Panc1 (cell line): Measurements from ENCODE around the gene ADAMTS6. TPM values are rescaled to one million over a fixed set of nuclear protein-coding genes. Genes with fewer than 3 reads are reported as not detected.

Source experiments
- ATAC-seq: fragments of 200-7000 bp; cut with Tn5 transposase; 2 replicates; pipeline ENCODE4 v1.9.1; 2020; ENCODE audit warnings: mild to moderate bottlenecking, moderate library complexity
- BruUV-seq: library from RNA; stranded (reverse); fragments of 400-500 nt; replicated peaks from 2 replicates; lab custom pipeline; 2021; lab: Mats Ljungman, UMichigan
- CTCF ChIA-PET: fragments of 300-600 bp; sonication (Branson Sonifier 250); formaldehyde crosslinking; loops from one replicate; lab custom pipeline; 2022; ENCODE audit warnings: antibody characterized with exemption; lab: Charles Lee
- POLR2A ChIA-PET: fragments of 300-600 bp; sonication (Branson Sonifier 250); formaldehyde crosslinking; loops from one replicate; lab custom pipeline; 2022; ENCODE audit warnings: antibody characterized with exemption; lab: Charles Lee
- DNase-seq: peaks from one replicate; pipeline ENCODE4 v3.0.0-alpha.2; 2010; ENCODE audit warnings: low read depth, low spot score
- H3K27ac ChIP-seq: 2 replicates; pipeline ENCODE4 v1.5.1; 2011; ENCODE audit warnings: mild to moderate bottlenecking, low read length, inconsistent platforms
- H3K27me3 ChIP-seq: fragments of 200-500 bp; sonication (Bioruptor generic); 2 replicates; pipeline ENCODE4 v1.6.0; 2014; ENCODE audit warnings: low read length, inconsistent platforms; ENCODE audit not compliant: control insufficient read depth, insufficient read depth
- H3K36me3 ChIP-seq: fragments of 200-500 bp; sonication (Bioruptor generic); 2 replicates; pipeline ENCODE4 v1.5.1; 2014; ENCODE audit warnings: inconsistent platforms, mild to moderate bottlenecking, low read length, moderate library complexity; ENCODE audit not compliant: control insufficient read depth, insufficient read depth
- H3K4me1 ChIP-seq: 2 replicates; pipeline ENCODE4 v1.5.1; 2011; ENCODE audit warnings: inconsistent platforms, mild to moderate bottlenecking, low read length, moderate library complexity; ENCODE audit not compliant: control insufficient read depth, insufficient read depth
- H3K4me3 ChIP-seq, 2 experiments: 2 replicates each; pipeline ENCODE4 v1.5.1; 2011 to 2012; ENCODE audit warnings: low read depth in 2 of 2, low read length in 2 of 2, mild to moderate bottlenecking in 2 of 2, inconsistent platforms in 1 of 2, moderate library complexity in 1 of 2
- H3K9me3 ChIP-seq: fragments of 200-500 bp; sonication (Bioruptor generic); 2 replicates; pipeline ENCODE4 v1.5.1; 2014; ENCODE audit warnings: low read depth, mild to moderate bottlenecking, inconsistent platforms, low read length, moderate library complexity; ENCODE audit not compliant: control insufficient read depth, insufficient read depth
- POLR2AphosphoS5 ChIP-seq: IDR thresholded peaks from 2 replicates; pipeline ENCODE4 v1.6.1; 2012; ENCODE audit warnings: mild to moderate bottlenecking, low read depth, low read length, moderate library complexity
- SIN3A ChIP-seq: IDR thresholded peaks from 2 replicates; pipeline ENCODE4 v1.6.1; 2012; ENCODE audit warnings: low read depth, mild to moderate bottlenecking, low read length, moderate library complexity, borderline replicate concordance; ENCODE audit not compliant: insufficient read depth
- TCF7L2 ChIP-seq: IDR thresholded peaks from 2 replicates; pipeline ENCODE4 v1.6.1; 2011; ENCODE audit warnings: mild to moderate bottlenecking, low read depth, low read length, inconsistent platforms
- in situ Hi-C: cut with HindIII; loops from 2 replicates; pipeline ENCODE4 v1.10.0; 2016; ENCODE audit warnings: low sequenced_read_pairs, low pct_unique_long_range_greater_than_20kb
- intact Hi-C: fragments of 100-400 bp; cut with micrococcal nuclease; formaldehyde crosslinking; loops from one replicate; pipeline ENCODE4 v1.10.0; 2022; ENCODE audit not compliant: unreplicated experiment
- total RNA-seq: library from RNA; stranded (reverse); gene quantifications from one replicate; pipeline ENCODE4 v1.2.1, GENCODE V29; 2021; ENCODE audit not compliant: unreplicated experiment
- TF ChIP-seq, protein P1 (sequence below), 2 experiments: IDR thresholded peaks; 2 replicates each; pipeline ENCODE4 v1.6.1; 2011 to 2012; ENCODE audit warnings: low read depth in 2 of 2, control low read depth in 1 of 2, low read length in 1 of 2, mild to moderate bottlenecking in 1 of 2, moderate library complexity in 1 of 2; ENCODE audit not compliant: insufficient read depth in 1 of 2
- TF ChIP-seq, protein P2 (sequence below): fragments of 450-650 bp; IDR thresholded peaks from 2 replicates; pipeline ENCODE4 v1.5.1; 2017; ENCODE audit warnings: mild to moderate bottlenecking

ADAMTS6 gene
- total RNA-seq, 1 experiment from 2014 or later, result 0.64 TPM

DNA sequence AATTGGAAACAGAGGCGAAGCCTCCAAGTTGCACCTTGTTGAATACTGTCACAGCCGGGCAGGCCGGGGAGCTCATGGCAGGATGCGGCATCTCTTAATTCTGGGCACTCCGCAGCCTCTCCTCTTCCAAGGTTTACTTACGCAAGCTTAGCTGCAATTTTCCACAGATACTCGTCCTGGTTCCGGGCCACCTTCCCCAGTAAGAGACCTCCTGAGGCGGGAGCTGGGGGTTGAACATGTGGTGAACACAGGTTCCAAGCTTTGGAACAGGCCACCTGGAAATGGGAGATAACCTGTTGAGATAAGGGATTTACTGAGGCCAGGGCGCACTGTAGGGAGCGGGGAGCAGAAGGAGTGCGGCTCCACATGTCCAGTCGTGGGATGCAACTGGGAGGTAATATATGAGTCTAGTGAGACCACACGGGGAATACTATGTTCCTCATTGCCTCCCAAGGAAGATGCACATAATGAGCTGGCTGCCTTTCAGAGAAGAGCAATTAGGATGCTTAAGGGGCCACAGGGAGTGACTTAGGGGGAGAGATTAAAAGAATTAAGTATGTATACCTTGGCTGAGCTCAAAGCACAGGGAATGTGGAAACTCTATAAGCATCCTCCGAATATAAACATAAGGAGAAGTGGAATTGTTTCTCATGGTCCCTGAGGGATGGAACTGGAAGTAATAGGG, 377.8 kb downstream of the ADAMTS6 start:
- TF ChIP-seq POLR2AphosphoS5, result no peak
- TF ChIP-seq, protein P1, sequence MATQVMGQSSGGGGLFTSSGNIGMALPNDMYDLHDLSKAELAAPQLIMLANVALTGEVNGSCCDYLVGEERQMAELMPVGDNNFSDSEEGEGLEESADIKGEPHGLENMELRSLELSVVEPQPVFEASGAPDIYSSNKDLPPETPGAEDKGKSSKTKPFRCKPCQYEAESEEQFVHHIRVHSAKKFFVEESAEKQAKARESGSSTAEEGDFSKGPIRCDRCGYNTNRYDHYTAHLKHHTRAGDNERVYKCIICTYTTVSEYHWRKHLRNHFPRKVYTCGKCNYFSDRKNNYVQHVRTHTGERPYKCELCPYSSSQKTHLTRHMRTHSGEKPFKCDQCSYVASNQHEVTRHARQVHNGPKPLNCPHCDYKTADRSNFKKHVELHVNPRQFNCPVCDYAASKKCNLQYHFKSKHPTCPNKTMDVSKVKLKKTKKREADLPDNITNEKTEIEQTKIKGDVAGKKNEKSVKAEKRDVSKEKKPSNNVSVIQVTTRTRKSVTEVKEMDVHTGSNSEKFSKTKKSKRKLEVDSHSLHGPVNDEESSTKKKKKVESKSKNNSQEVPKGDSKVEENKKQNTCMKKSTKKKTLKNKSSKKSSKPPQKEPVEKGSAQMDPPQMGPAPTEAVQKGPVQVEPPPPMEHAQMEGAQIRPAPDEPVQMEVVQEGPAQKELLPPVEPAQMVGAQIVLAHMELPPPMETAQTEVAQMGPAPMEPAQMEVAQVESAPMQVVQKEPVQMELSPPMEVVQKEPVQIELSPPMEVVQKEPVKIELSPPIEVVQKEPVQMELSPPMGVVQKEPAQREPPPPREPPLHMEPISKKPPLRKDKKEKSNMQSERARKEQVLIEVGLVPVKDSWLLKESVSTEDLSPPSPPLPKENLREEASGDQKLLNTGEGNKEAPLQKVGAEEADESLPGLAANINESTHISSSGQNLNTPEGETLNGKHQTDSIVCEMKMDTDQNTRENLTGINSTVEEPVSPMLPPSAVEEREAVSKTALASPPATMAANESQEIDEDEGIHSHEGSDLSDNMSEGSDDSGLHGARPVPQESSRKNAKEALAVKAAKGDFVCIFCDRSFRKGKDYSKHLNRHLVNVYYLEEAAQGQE (IDR thresholded peaks at IDR 0.05; ENCODE audit: insufficient read depth in 1 of 2, low read depth in 2 of 2, low read length in 1 of 2), result no peak
- TF ChIP-seq, protein P2, sequence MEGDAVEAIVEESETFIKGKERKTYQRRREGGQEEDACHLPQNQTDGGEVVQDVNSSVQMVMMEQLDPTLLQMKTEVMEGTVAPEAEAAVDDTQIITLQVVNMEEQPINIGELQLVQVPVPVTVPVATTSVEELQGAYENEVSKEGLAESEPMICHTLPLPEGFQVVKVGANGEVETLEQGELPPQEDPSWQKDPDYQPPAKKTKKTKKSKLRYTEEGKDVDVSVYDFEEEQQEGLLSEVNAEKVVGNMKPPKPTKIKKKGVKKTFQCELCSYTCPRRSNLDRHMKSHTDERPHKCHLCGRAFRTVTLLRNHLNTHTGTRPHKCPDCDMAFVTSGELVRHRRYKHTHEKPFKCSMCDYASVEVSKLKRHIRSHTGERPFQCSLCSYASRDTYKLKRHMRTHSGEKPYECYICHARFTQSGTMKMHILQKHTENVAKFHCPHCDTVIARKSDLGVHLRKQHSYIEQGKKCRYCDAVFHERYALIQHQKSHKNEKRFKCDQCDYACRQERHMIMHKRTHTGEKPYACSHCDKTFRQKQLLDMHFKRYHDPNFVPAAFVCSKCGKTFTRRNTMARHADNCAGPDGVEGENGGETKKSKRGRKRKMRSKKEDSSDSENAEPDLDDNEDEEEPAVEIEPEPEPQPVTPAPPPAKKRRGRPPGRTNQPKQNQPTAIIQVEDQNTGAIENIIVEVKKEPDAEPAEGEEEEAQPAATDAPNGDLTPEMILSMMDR, result no peak
- no peak for TF ChIP-seq SIN3A
- TF ChIP-seq TCF7L2, result no peak

DNA sequence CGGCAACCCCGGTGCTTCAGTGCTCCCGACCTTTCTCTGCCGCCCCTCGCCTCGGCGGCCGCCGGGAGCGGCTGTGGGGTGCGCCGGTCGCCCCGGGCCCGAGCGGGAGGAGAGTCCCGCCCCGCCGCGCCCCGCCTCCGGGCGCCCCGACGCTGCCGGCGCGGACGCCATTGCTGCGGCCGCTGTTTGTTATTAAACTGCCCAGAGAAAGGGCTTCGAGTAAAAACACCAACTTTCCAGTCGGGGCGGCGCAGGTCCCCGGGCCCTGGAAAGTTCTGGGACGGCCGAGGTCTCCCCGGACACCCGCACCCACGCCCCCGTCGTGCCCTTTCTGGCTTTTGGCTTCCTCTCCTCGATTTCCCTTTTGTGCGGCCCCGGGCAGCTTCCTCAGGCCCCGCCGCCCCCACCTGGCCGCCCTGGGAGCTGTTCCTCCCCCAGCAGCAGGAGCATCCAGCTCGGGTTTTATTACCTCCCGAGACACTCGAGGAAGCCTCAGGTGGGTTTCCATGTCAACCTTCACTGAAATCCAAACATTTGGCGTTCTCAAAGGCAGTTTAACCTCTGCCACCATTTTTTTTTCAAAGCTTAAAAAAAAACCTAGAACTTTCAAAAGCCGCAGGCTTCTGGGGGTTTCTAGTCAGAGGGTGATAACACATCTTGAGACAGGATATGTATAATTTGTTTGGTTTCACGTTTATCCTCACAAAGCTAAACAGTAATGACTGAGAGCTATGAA, 378.6 kb downstream of the ADAMTS6 start:
- CTCF ChIA-PET, result interaction anchor here (1.8 kb wide), 1 partner anchor 380 kb away, joined by 4 read pairs; no protein-coding TSS in a partner anchor
- intact Hi-C loops, result no loop called here
- POLR2A ChIA-PET, result interaction anchor here (0.6 kb wide), 1 partner anchor 973 kb away, joined by 3 read pairs; no protein-coding TSS in a partner anchor
- ATAC-seq (peak; percentile 90), DNase-seq (no peak)
- H3K27ac ChIP-seq, result peak overlapping the region; percentile 85
- H3K36me3 ChIP-seq, result no peaks in the 10 kb centered on the region
- no TSS peak for BruUV-seq
- H3K4me1 ChIP-seq, result peaks cover 3% of the 10 kb centered on the region; the same call in 1 of the 2 replicates
- in situ Hi-C loops, result no loop called here
- H3K4me3 ChIP-seq, result peak overlapping the region; percentile 53 to 73
- H3K9me3 ChIP-seq, result no peaks in the 10 kb centered on the region
- H3K27me3 ChIP-seq, result 0 out of 2 replicates have a peak, but pooled peaks cover 2% of the 10 kb centered on the region
- TF ChIP-seq, protein P2, result peak; percentile 48
- TF ChIP-seq, protein P1 (IDR thresholded peaks at IDR 0.05; ENCODE audit: insufficient read depth in 1 of 2, low read depth in 2 of 2, low read length in 1 of 2), result no peak
- no peak for TF ChIP-seq TCF7L2

More for the DNA sequence above, 377.8 kb downstream of the ADAMTS6 start:
- Histone ChIP-seq H3K4me1 (peaks cover 3% of the 10 kb centered on the region; the same call in 1 of the 2 replicates), H3K27ac (peak overlapping the region; percentile 73), H3K9me3 (no peaks in the 10 kb centered on the region), H3K27me3 (0 out of 2 replicates have a peak, but pooled peaks cover 2% of the 10 kb centered on the region), H3K36me3 (no peaks in the 10 kb centered on the region), H3K4me3 (peak overlapping the region; percentile 53 to 73; a peak in 3 of 4 replicates)
- ChIA-PET POLR2A (interaction anchor here (0.6 kb wide), 2 partner anchors 391 to 972 kb away, joined by 3 to 6 read pairs; no protein-coding TSS in a partner anchor), CTCF (interaction anchor here (0.7 to 1.8 kb wide), 2 partner anchors 379 to 402 kb away, joined by 3 to 4 read pairs; no protein-coding TSS in a partner anchor)
- intact Hi-C loops (no loop called here), in situ Hi-C loops (no loop called here)
- ATAC-seq (no peak), DNase-seq (no peak)
- no TSS peak for BruUV-seq
